Activated gamma-delta T cell (primary cell): ENCODE measurements around the gene PAM16.
"Not testable (repeated sequence)": the region's sequence is repeated elsewhere in the genome, so short reads cannot be mapped to it uniquely, and the experiment has no call there.

ENCODE experiments used
- DNase-seq: peaks from one replicate; lab custom pipeline; 2025; lab: John Stamatoyannopoulos, UW

The PAM16 gene

DNA sequence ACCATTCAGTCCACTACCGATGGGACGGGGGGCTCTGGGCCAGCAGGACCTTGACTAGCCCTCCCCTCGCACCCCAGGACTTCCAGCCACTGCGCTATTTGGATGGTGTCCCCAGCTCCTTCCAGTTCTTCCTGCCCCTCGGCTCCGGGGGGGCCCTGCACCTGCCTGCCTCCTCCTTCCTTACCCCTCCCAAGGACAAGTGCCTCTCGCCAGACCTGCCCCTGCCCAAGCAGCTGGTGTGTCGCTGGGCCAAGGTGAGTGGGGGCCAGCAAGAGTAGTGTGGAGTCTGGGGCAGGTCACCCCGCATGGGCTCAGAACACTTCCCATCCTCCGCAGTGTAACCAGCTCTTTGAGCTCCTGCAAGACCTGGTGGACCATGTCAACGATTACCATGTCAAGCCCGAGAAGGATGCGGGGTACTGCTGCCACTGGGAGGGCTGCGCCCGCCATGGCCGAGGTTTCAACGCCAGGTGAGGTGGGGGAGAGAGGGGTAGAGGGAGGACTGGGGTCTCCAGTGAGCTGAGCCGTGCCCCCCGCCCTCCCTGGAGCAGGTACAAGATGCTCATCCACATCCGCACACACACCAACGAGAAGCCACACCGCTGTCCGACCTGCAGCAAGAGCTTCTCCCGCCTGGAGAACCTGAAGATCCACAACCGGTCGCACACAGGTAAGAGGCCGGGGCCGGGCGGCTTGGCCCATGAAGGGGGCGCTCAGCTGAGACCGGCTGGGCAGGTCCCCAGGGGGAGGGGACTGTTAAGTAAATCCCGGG lies 16.2 kb downstream of the PAM16 start:
- no peak for DNase-seq

DNA sequence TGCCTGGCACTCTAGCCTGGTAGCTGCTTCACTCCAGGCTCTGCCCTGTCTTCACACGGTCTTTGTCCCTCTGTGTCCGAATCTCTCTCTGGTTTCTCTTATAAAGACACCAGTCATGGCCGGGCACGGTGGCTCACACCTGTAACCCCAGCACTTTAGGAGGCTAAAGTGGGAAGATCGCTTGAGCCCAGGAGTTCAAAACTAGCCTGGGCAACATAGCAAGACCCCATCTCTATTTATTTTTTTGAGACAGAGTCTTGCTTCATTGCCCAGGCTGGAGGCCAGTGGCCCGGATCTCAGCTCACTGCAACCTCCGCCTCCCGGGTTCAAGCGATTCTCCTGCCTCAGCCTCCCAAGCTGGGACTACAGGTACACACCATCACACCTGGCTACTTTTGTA lies 17.4 kb downstream of the PAM16 start:
- DNase-seq, result not testable (repeated sequence)

GRCh38 chr16:4333308-4333638 lies 17.8 kb downstream of the PAM16 start:
- no peak for DNase-seq

DNA sequence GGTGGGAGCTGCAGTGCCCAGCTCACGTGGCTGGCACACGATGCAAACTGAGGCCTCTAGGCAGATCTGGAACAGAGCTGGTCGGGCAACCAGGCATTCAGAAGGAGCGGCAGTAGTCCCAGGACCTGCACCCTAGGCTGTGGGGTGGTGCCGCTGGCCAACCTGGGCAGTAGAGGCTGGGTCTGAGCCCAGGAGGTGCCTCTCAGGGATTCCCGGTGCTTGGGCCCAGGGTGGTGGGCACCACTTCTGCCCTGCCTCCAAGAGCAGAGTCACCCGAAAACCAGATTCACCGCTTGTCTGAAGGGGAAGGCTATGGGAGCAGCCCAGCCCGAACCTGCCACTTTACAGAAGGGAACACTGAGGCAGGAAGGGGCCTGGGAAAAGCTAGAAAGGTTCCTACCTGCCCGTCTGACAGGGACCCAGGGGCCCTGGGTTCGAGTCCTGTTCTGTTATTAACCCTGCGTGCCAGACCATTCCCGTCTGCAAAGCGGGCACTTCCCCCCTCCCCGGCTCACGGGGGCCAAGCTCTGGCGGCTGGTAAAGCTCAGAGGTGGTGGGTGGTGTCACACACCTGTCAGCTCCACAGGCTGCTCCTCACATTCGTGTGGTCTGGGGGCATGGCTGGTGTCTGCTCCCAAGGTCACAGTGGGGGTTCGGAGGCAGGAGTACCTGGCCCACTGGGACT lies 18.4 kb downstream of the PAM16 start:
- no peak for DNase-seq

DNA sequence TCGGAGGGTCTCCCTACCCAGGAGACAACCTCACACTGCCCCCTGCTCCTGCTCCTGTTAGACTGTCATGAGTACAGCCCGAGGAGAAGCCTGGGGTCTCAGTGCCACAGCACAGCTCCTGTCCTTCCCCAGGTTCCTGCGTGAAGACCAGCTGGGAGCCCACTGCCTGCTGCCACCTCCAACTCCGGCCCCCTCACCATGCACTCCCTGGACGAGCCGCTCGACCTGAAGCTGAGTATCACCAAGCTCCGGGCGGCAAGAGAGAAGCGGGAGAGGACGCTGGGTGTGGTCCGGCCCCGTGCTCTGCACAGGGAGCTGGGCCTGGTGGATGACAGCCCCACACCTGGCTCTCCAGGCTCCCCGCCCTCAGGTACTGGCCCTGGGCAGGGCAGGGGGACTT lies 19.0 kb downstream of the PAM16 start:
- DNase-seq, result no peak

DNA sequence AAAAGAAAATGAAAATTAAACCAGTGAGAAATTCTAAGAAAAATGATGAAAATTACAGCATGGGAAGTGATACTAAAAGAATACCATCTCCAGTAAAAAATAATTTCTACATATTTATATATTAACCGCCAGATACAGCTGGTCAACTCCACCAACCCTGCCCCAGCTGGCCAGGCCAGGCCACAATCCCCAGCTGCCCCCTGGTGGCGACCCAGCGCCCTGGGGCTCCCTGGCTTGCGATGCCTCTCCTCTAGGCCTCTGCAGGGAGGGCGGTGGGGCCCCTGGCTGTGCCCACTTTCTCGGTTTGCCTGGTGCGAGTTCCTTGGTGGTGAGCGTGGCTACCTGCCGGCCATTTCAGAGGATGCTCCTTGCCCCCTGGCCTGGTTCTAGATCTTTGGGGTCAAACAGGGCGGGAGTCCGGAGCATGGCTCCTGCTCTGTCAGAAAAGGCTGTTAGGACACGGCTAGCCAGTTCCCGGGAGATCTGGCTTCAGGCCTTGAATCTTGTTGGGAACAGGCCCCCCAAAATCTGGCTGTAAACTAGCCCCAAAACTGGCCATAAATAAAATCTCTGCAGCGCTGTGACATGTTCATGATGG lies 20.7 kb downstream of the PAM16 start:
- DNase-seq, result peak; percentile 50

GRCh38 chr16:4328782-4329775 lies 22.0 kb downstream of the PAM16 start:
- no peak for DNase-seq

GRCh38 chr16:4328046-4328781 lies 22.9 kb downstream of the PAM16 start:
- DNase-seq, result no peak

DNA sequence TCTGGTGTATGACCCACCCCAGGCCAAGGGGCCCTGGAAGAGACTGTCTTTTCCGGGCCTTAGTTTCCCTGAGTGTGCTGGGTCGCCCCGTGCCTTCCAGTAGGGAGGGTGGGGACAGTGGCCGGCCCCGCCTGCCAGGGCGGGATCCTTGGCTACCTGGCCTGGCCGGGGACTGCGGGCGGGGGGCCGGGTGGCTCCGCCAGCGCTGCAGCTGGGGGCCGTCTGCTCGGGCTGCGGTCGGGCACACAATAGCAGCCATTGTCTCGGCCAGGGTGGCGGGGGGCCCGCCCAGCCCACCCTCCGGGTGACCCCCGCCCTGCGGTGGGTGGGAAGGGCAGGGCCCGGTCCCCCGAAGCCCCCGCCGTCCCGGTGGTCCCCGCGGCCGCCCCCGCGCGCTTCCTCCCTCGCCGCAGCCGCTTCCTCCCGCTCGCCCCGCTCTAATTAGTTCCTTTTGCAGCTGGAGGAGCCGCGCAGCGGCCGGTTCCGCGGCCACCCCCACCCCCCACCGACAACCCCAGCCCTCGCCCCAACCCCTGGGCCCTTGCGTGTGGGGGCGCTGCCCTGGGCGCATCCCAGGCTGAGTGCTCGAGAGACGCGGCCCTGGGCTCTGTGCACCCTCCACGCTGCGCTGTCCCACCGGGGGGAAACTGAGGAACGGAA lies 23.6 kb downstream of the PAM16 start:
- DNase-seq, result no peak

DNA sequence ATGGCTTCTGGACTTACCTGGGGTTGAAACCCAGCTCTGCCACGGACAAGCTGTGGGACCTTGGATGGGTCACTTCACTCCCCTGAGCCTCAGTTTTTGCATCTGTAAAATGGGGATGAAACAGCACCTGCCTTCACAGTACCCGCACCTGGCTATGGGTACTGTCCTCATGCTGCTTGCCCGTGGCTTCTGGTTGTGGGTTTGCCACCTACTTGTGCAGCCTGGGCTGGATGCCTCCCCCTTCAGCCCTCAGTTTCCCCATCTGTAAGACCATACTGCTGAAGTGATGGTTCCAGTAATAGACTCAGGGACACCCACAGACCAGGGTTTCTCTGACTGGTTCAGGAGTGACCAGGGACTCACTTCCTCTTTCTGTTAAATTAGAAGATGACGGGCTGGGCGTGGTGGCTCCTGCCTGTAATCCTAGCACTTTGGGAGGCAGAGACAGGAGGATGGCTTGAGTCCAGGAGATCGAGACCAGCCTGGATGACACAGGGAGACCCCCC lies 25.8 kb downstream of the PAM16 start:
- no peak for DNase-seq

GRCh38 chr16:4324492-4325252 lies 26.4 kb downstream of the PAM16 start:
- no peak for DNase-seq

- no peak for DNase-seq
Observed at GRCh38 chr16:4323845-4324488, 27.2 kb downstream of the PAM16 start.

- no peak for DNase-seq
Observed at GRCh38 chr16:4323071-4323844, 27.9 kb downstream of the PAM16 start.

- DNase-seq, result no peak
Observed at GRCh38 chr16:4322121-4323052, 28.7 kb downstream of the PAM16 start.

GRCh38 chr16:4321286-4322120 lies 29.6 kb downstream of the PAM16 start:
- no peak for DNase-seq

GRCh38 chr16:4320571-4321137 lies 30.5 kb downstream of the PAM16 start:
- DNase-seq, result no peak
